NCI-H187 treated with DMSO at 0.1 percent for 48 hours (cell line): ENCODE results near the gene MELK.
"Not testable (repeated sequence)": the region's sequence is repeated elsewhere in the genome, so short reads cannot be mapped to it uniquely, and the experiment has no call there.

Source experiments
- DNase-seq: peaks from one replicate; lab custom pipeline; 2025; lab: John Stamatoyannopoulos, UW

MELK gene

DNA sequence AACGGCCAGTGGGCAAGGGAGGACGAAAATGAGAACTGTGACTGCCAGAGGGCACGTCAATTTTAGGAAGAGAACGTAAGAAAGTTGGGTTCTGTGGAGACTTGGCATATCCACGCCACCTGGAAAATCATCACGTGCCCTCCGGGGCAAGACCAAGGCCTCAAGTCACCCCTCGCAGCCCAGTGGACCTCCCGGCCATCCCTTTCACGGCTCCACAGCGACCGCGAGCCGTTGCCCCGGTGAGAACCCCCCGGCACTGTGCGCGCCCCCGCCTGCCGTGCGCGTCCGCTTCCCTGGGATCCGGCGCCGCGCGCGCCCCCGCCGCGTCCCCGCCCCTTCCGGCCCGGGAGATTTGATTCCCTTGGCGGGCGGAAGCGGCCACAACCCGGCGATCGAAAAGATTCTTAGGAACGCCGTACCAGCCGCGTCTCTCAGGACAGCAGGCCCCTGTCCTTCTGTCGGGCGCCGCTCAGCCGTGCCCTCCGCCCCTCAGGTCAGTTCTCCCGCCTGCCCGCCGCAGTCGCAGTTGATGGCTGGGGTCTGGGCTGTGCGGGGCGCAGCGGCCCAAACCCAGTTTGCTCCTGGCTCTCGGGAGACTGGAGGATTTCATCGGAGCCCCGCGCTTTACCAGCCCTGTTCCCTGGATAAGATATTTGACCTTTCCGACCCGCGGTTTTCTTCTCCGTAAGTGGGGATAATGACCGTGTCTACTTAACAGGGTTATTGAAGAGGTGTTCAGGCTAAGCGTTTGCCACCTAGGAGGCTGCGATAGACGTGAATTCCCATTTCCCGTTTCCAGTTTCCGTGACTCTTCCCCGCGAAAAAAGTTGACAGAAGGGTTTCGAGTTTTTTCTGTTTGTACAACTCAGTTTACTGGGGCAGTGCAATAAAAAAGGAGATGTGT, at the start of gene MELK:
Gene MELK, plus strand, starts transcription at position 381 of the 904 bp plus-strand sequence. CDS start 8,787 bp downstream, outside the sequence.
- DNase-seq: no peak

DNA sequence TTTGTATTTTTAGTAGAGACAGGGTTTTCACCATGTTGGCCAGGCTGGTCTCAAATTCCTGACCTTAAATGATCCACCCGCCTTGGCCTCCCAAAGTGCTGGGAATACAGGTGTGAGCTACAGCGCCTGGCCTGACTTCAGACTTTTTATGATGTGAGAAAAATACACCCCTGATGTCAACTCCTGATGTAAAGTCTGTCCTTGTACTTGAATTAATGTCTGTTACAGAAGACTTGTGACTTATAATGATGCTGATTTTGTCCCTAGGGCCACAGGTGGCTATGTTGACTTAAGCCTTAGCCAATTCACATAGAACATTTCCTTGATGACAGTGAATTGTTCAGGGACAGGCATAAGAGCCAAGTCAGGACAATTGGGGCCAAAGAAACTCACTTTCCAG, 42.5 kb upstream of the MELK start:
- peak; percentile 7 for DNase-seq

DNA sequence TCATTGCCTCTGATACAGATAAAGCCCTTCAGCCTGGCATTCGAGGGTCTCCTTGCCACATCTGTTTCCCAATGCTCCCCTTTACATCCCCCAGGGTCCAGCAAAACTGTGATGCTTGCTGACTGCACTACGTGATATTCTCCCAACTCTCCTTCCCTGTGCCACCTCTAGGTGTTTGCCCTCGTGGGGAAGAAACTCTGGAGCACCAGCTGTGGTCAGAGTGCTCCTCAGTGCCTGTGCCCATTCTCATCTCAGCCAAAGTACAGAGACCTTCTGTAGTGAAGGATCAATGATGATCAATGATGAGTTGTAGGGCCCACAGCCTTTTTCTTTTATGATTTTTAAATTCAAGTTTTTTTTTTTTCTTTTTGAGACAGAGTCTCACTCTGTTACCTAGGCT, 40.3 kb upstream of the MELK start:
- DNase-seq: no peak

DNA sequence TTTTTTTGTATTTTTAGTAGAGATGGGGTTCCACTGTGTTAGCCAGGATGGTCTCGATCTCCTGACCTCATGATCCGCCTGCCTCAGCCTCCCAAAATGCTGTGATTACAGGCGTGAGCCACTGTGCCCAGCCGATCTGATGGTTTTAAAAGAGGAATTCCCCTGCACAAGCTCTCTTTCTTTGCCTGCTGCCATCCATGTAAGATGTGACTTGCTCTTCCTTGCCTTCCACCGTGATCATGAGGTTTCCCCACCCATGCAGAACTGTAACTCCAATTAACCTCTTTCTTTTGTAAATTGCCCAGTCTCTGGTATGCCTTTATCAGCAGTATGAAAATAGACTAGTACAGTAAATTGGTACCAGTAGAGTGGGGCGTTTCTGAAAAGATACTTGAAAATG, 39.0 kb upstream of the MELK start:
- DNase-seq: not testable (repeated sequence)

DNA sequence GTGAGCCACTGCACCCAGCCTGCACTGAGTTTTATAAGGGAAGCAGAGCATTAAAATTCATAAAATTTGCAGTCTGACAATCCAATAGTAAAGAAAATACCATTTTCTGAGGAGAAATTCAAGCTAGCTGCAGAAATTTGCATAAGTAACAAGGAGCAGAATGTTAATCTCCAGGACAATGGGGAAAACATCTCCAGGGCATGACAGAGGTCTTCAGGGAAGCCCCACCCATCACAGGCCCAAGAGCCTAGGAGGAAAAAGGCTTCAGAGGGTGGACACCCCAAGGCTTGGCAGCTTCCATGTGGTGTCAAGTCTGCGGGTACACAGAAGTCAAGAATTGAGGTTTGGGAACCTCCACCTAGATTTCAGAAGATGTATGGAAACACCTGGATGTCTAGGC, 37.6 kb upstream of the MELK start:
- DNase-seq: no peak

DNA sequence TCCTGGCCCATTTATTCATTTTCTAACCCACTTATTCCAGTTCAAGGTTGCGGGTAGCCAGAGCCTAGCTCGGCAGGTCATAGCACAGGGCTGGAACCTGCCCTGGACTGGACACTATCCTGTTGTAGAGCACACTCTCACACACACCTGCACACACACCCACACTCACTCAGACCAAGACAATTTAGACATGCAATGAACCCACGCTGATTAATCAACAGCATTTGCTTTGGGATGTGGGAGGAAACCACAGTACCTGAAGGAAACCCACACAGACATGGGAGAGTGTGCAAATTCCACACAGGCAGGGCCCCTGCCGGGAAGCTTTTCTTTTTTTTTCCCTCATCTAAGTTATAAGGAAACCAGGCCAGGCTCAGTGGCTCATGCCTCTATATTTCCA, 34.8 kb upstream of the MELK start:
- no peak for DNase-seq

DNA sequence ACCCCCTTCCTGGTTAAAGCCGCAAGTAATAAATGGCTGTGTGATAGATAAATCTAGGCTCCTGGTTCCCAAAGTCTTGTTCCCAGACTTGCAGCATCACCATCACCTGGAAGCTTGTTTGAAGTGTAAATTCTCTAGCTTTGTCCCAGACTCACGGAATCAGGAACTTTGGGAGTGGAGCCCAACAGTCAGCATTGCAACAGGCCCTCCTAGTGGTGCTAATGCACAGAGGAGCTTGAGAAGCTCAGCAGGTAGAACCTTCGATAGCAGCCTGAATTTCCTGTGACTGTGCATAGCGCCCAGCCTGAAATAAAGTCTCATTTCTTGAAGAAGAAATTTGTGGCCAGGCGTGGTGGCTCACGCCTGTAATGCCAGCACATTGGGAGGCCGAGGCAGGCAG, 30.3 kb upstream of the MELK start:
- no peak for DNase-seq

DNA sequence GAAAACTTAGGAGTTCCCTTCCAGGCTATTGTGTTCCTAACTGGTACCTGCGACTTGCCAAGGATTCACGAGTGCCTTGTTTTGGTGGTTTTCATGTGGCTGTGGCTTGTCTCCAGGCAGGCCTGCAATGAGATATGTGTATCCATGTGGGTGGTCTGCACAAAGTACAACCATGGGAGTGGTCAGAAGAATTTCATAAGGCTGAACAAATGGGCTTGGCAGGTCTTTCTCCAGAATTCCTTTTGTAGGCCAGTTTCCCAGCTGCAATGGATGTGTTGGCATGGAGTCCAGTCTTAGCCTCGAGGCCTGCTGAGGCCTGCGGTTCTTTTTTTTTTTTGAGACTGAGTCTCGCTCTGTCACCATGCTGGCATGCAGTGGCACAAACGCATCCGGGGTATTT, 28.8 kb upstream of the MELK start:
- no peak for DNase-seq

DNA sequence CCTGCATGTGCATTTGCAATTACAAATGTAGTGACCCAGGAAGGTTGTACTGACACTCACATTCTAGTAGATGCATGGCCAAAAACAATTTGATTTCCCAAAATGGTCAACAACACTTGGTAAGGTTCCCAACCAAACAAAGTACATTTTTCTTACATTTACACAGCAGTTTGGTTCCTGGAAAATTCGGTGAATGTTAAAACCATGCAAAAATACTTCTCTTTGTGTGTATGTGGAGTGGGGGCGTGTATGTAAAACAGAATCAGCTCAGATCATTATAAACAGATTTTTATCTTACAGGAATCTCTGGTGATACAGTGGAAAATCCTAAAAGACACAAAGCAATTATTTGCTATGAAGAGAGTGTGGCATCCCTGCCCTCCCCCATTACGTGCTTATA, 25.1 kb upstream of the MELK start:
- no peak for DNase-seq

DNA sequence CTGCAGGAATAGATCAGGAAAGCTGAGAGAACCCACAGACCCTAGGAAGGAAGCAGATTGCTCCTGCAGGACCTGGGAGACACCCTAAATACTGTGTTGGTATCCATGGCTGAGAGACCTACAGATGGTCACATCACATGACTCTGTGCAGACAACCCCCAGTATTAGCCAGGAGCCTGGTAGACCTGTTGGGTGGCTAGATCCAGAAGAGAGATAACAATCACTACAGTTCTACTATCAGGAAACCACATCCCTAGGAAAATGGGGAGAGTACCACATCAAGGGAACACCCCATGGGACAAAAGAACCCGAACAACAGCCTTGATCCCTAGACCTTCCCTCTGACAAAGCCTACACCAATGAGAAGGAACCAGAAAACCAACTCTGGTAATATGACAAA, 24.2 kb upstream of the MELK start:
- DNase-seq: no peak

DNA sequence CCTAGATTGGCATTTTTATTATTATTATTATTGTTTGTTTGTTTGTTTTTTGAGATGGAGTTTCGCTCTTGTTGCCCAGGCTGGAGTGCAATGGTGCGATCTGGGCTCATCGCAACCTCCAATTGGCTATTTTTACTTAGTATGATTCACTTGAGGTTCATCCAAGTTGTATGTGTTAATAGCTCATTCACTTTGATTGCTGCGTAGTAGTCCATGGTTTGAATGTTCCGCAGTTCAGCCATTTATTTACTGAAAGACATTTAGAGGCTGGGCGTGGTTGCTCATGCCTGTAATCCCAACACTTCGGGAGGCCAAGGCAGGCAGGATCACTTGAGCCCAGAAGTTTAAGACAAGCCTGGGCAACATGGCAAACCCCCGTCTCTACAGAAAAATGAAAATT, 22.6 kb upstream of the MELK start:
- no peak for DNase-seq

DNA sequence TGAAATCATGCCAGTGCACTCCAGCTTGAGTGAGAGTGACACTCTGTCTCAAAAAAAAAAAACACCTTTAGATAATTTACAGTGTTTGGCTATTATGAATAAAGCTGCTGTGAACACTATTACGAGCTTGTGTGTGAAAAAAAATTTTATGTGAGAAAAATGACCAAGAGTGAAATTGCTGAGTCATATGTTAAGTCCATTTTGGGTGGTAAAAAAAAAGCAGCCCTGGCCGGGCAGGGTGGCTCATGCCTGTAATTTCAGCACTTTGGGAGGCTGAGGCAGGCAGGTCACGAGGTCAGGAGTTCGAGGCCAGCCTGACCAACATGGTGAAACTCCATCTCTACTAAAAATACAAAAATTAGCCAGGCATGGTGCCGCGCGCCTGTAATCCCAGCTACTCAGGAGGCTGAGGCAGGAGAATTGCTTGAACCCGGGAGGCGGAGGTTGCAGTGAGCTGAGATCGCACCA, 22.0 kb upstream of the MELK start:
- DNase-seq: not testable (repeated sequence)

DNA sequence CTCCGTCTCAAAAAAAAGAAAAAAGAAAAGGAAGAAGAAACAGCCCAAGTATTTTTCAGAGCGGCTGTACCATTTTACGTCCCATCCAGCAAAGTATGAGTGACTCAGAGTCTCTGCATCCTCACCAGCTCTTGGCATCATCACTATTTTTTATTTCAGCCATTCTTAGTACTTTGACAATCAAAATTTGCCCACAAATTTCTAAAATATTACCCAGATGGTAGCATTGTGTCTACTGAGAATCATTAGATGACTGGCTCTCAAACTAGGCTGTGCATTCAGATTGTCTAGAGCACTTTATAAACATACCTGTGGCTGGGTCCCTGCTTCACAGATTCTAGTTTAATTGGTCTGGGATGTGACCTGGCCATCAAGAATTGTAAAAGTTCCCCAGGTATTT, 21.6 kb upstream of the MELK start:
- DNase-seq: no peak

DNA sequence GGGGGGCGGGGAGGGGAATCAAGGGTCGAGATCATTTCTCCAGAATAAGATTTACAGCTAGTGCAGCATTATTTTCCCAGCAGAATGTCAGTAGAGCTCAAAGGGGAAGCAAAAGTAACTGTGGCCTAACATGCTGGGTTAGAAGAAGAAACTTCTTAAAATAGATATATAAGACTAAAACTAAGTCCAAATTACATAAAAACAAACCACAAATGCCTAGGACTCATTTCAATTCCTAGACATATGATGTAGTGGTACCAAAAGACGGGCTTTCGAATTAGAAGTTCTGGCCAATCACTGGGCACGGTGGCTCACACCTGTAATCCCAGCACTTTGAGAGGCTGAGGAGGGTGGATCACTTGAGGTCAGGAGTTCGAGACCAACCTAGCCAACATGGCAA, 20.8 kb upstream of the MELK start:
- DNase-seq: no peak

DNA sequence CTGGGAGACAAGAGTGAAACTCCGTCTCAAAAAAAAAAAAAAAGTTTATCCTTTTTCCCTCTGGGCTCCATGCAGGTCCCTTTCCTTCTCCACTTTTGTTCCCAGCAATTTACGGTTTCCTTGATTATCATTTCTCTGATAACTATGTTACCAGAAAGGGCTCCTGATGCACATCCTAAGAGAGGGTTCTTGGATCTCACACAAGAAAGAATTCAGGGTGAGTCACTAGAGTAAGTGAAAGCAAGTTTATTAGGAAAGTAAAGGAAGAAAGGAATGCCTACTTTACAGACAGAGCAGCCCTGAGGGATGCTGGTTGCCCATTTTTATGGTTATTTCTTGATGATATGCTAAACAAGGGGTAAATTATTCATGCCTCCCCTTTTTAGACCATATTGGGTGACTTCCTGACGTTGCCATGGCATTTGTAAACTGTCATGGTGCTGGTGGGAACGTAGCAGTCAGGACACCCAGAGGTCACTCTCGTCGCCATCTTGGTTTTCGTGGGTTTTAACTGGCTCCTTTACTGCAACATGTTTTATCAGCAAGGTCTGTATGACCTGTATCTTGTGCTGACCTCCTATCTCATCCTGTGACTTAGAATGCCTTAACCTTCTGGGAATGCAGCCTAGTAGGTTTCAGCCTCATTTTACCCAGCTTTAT, 13.5 kb upstream of the MELK start:
- no peak for DNase-seq

DNA sequence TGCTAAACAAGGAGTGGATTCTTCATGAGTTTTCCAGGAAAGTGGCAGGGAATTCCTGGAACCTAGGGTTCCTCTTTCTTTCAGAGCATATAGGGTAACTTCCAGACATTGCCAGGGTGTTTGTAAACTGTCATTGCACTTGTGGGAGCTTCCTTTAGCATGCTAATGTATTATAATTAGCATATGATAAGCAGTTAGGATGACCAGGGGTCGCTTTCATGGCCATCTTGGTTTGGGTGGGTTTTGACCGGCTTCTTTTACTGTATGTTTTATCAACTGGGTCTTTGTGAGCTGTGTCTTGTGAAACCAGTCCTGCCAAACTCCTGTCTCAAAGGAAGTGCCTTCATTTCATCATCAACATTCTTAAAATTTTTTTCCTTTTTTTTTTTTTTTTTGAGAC, 11.9 kb upstream of the MELK start:
- no peak for DNase-seq

DNA sequence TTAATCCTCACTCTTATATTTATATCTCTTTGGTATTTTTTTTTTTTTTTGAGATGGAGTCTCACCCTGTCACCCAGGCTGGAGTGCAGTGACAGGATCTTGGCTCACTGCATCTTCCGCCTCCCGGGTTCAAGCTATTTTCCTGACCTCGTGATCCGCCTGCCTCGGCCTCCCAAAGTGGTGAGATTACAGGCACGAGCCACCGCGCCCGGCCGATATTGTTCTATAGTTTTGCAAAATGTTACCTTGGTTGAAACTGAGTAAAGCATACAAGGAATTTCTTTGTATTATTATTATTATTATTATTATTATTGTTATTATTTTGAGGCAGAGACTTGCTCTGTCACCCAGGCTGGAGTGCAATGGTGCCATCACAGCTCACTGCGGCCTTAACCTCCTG, 9.9 kb upstream of the MELK start:
- not testable (repeated sequence) for DNase-seq

DNA sequence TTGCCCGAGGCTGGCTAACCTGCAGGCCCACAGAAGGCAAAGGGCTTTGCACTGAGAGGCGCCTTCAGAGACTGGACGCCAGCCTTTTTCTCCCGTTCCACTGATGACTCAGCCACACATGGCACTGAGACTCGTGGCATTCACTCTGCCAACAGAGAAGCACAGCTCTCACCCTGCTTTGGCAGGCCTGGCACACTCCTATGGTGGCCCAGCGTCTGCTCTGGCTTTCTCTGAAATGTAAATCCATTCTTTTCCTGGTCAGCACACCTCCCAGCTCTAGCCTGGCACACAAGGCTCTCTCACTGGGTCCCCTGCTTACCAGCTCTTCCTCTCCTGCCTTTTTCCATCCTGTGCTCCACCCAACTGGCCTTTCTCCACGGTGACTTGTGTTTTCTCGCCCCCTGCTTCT, 5.9 kb upstream of the MELK start:
- DNase-seq: no peak

DNA sequence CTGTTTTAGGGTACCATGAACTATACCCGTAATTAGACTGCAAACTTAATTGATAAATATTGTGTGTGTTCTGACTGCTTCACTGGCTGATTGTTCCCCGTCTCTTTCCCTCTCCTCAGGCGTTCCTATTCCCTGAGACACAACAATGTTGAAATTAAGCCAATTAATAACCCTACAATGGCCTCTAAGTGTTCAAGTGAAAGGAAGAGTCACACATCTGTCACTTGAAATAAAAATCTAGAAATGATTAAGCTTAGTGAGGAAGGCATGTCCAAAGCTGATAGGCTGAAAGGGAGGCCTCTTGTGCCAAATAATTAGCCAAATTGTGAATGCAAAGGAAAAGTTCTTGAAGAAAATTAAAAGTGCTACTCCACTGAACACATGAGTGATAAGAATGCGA, 4.0 kb upstream of the MELK start:
- DNase-seq: not testable (repeated sequence)

DNA sequence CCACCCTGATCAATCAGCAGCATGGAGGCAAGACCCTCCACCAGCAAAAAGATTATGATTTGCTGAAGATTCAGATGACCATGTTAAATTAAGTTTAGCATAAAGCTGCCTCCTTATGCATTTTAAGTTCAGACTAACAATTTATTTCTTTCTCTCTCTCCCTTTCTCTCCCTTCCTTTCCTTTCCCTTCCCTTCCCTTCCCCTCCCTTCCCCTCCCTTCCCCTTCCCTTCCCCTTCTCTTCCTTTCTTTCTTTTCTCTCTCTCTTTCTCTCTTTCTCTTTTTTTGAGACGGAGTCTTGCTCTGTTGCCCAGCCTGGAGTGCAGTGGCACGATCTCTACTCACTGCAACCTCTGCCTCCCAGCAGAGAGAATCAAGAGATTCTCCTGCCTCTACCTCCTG, 1.4 kb upstream of the MELK start:
- no peak for DNase-seq

DNA sequence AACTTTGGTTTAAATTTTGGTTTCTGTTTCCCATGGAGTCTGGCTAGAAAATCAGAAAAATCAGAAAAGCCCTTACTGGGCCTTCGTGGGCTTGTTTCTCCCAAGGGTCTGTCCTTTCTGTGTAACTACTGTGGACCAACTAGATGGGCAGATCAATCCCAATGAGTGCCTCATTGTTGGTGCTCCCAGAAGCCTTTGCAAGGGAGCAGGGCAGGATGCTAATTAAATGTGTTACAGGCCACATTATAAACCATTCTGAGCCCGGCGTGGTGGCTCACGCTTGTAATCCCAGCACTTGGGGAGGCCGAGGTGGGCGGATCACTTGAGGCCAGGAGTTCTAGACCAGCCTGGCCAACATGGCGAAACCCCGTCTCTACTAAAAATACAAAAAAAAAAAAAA, 1.4 kb downstream of the MELK start:
- not testable (repeated sequence) for DNase-seq

DNA sequence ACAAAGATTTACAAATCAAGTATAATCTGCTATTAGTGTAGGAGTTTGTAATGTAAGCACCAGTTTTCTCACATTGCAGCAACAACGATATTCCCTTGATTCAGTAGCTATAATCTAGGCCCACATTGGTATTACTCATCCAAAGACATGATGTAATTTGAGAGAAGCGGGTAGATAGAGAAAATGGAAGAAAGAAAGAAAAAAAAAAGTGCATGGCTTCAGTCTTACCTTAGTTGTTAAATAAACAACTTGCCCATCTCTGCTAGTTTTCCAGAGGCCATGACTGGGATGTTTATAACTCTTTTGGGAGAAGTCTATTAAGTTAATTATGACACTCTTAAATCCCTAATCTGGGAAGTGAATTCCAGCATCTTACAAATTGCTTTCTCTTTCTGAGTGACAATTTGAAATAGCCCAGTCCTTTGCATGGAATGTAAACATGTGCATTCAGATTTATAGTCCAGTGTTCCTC, 2.8 kb downstream of the MELK start:
- no peak for DNase-seq

DNA sequence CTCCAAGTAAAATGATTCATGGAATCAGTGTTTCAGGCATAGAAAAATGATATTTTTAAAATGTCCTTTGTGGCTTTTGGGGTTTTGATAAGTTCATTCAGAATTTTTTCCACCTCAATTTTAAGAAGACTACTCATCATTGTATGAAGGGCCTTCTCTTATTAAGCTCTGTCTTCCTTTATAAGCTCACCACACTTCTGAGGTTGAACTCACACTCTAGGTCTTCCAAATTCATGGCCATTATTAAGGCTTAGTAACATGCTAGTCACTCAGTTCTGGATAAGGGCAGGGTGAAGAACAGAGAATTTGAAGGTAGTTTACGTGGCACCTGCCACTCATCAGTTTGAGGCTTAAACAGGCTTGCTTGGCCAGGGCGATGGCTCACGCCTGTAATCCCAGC, 4.2 kb downstream of the MELK start:
- DNase-seq: no peak
